A375 (cell line): ENCODE results near the gene STPG1. TPM values are rescaled to one million over a fixed set of nuclear protein-coding genes. Genes with fewer than 3 reads are reported as not detected.

Source experiments
- total RNA-seq: library from RNA; depleted of rRNA; stranded (reverse); fragments of >200 nt; shearing (Covaris generic); gene quantifications from 2 replicates; pipeline ENCODE4 v1.2.3, GENCODE V29; 2014; rRNA removed

The STPG1 gene, protein sequence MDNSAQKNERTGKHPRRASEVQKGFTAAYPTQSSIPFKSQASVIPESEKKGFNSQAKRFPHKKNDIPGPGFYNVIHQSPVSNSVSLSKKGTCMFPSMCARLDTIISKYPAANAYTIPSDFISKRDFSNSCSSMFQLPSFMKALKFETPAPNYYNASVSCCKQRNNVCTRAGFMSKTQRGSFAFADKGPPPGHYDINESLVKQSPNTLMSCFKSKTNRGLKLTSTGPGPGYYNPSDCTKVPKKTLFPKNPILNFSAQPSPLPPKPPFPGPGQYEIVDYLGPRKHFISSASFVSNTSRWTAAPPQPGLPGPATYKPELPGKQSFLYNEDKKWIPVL
- 7.5 and 9.8 TPM in 2 replicates for total RNA-seq

DNA sequence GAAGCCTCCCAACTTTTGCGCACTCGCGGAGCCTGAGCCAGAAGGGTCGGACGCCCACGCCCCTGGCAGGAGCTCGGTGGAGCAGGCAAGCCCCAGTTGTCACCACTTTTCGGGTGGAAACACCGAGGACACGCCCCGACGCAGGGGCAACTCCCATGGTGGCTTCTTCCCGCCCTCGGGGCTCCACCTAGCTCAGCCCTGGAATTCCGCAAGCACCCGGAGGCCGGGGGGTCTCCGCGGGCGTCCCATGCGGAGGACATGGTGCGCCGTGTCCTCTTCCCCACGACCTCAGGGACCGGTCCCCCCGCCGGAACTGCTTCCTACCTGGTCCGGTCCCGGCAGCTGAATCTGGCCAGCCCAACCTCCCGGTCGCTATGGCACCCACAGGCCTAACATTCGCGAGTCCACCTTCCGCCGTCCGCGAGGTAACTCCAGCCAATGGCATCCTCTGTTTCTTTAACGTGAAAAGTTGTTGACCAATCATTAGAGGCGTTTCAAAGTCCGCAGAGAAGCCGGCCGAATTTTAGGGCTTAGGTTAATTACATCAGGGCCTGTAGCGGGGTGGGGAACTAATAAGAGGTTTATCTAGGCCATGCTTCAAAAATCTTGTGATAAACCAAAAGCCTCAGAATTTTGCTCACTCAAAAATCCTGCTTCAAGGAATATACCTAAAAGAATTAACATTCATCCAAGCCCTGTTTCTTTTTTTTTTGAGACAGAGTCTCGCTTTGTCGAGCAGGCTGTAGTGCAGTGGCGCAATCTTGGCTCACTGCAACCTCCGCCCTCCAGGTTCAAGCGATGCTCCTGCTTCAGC is at the start of gene STPG1:
Gene STPG1 (minus strand): TSS at position 433 of the 814 bp plus-strand sequence. CDS start 12,394 bp downstream, outside the sequence.

DNA sequence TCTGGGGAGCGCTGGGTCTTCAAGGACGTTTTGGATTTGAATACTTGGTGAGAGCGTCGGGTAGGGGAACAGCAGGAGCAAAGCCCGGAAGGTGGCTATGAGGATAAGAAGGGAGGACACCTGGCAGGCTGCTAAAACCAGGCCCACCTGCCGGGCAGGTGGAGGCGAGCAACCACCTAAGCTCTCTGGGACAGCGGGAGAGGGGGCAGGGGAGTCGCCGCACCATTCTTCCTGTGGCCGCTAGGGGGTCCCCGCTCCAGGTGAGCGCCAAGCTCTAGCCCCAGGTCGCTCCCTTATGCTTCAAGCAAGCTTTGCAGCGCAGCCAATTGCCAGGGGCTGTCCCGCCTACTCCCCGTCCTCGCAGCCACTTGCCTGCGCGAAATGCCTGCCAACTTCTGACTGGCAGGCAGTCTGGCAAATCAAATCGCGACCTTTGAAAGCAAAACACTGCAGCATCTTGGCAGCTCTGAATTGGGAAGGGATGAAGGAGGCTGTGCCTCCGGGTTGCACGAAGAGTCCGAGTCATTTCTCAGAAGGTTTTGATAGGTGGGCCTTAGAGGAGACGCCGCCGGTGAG is 1.8 kb upstream of the STPG1 start, which contains the start of gene NIPAL3:
Gene NIPAL3 (plus strand): TSS at position 469 of the 576 bp plus-strand sequence. CDS start 3,746 bp downstream, outside the sequence.

DNA sequence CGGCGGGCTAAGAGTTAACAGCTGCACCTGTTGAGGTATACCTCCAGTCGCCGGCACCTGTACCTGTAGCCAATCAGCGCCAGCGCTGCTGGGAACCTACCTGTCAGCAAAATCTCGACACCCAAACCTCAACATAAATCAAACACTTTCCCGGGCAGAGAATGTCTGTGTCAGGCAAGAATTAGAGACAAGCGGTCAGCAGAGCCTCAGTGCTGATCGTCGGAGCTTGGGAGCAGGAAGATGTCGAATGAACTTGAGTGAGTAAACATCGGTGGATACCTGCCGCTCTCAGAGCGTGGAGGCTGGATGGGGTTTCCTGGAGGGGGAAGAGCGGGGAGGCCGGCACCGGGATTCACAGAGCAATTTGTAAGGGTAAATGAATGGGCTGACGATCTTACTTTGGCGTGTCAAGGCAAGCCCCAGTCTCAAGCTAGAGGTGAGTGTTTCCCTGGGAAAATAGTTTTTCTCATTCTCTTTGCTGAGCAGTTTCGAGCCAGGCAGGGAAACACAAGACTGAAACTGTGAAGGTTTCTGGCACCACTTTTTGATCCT is 94.2 kb downstream of the STPG1 start, which contains the start of gene GRHL3:
Gene GRHL3 (plus strand): TSS at position 46 of the 552 bp plus-strand sequence. CDS start 195 bp downstream, at position 241.

Other genes starting within 250 kb of the STPG1 start
- gene IFNLR1, start 226.5 kb downstream of the STPG1 start, total RNA-seq = 2.0 and 2.2 TPM in 2 replicates
- 0.19 and 0.45 TPM in 2 replicates for gene GRHL3, start 94.4 kb downstream of the STPG1 start, total RNA-seq
- gene NIPAL3, start 2.0 kb upstream of the STPG1 start, total RNA-seq = 57.6 and 65.2 TPM in 2 replicates
- gene RCAN3, start 89.1 kb upstream of the STPG1 start, total RNA-seq = 18.4 and 28.1 TPM in 2 replicates
- gene NCMAP, start 142.3 kb upstream of the STPG1 start, total RNA-seq = not detected in 2 replicates
- gene SRRM1, start 229.5 kb upstream of the STPG1 start, total RNA-seq = 42.5 and 42.7 TPM in 2 replicates